ENCODE results near the gene DRAM1. TPM values are rescaled to one million over a fixed set of nuclear protein-coding genes. Genes with fewer than 3 reads are reported as not detected.

Gene DRAM1
- total and polyA plus RNA-seq, 10 of the 15 experiments (the other 5 are each of a cell fraction or from before 2014, with no cell fraction given) = 22.4 to 91.5 (median 41.4) TPM

GRCh38 chr12:101908395-101908794 is 31.0 kb downstream of the DRAM1 start:
- 97% methylated on average over 3 of the region's 3 CpGs for WGBS (ENCODE audit: insufficient coverage, insufficient replicate concordance, low lambda C conversion rate, missing lambda C conversion rate)
- H4K20me1 ChIP-seq (ENCODE audit: control insufficient read depth, insufficient read depth) = no peaks in the 10 kb centered on the region
- no TSS peak for BruUV-seq (replicated peaks)
- peaks cover 2% of the 10 kb centered on the region; the same call in 1 of the 2 replicates for H3K79me2 ChIP-seq (ENCODE audit: control insufficient read depth, insufficient read depth, low read length)
- in situ Hi-C loops (cut with MboI) = no loop called here
- no peak for DNase-seq (ENCODE audit: low read depth, low spot score)
- H2AFZ ChIP-seq (ENCODE audit: control insufficient read depth, low read depth, low read length) = no peak overlapping the region
- H3K27ac ChIP-seq (ENCODE audit: control insufficient read depth, insufficient read depth) = peak overlapping the region; percentile 88
- FAIRE-seq = no peak
- POLR2A ChIA-PET = interaction anchor here (0.6 to 1.3 kb wide), 5 partner anchors 9 to 1006 kb away, joined by 3 to 6 read pairs (median 3); no protein-coding TSS in a partner anchor
- TF ChIP-seq RELA (IDR thresholded peaks at IDR 0.05; ENCODE audit: borderline replicate concordance, partially characterized antibody) (no peak), NFXL1 (IDR thresholded peaks at IDR 0.05; ENCODE audit: borderline replicate concordance) (no peak), HDGF (IDR thresholded peaks at IDR 0.05) (no peak), YY1 (IDR thresholded peaks at IDR 0.05; ENCODE audit: low read depth, low read length) (no peak), CTCF (IDR thresholded peaks at IDR 0.05 in 2 of 3, conservative IDR thresholded peaks at IDR 0.05 in 1 of 3; ENCODE audit: control insufficient read depth in 2 of 3, extremely low read depth in 1 of 3, insufficient read depth in 1 of 3, low read depth in 3 of 3, low read length in 3 of 3) (no peak), USF2 (IDR thresholded peaks at IDR 0.05; ENCODE audit: borderline replicate concordance, low read depth, low read length) (no peak)
- H3K4me3 ChIP-seq = no peak overlapping the region
- CTCF ChIA-PET = interaction anchor here (1.8 kb wide), 1 partner anchor 9 kb away, joined by 8 read pairs; no protein-coding TSS in a partner anchor
- RAD21 ChIA-PET (ENCODE audit: unreplicated experiment) = interaction anchor here (1.8 to 2.2 kb wide), 2 partner anchors 23 to 30 kb away, joined by 6 to 12 read pairs; partner anchors contain the start of gene DRAM1
- peak overlapping the region; percentile 22 for H3K9ac ChIP-seq (ENCODE audit: control insufficient read depth, insufficient read depth, low read length)
- intact Hi-C loops (cut with micrococcal nuclease; ENCODE audit: unreplicated experiment) = no loop called here
- H3K4me1 ChIP-seq (ENCODE audit: control insufficient read depth, insufficient read depth, low read length) = peaks cover 31% of the 10 kb centered on the region
- ATAC-seq = no peak
- H3K36me3 ChIP-seq (ENCODE audit: control insufficient read depth in 2 of 2, insufficient read depth in 2 of 2, low read length in 1 of 2) = peaks cover 2 to 9% of the 10 kb centered on the region in 2 experiments
- H3K27me3 ChIP-seq (replicated peaks in 1 of 2; ENCODE audit: control insufficient read depth in 2 of 2, insufficient read depth in 2 of 2, low read length in 1 of 2) = no peaks in the 10 kb centered on the region
- SMC1A ChIA-PET (ENCODE audit: uncharacterized antibody, unreplicated experiment) = interaction anchor here (0.7 to 6.9 kb wide), 4 partner anchors 16 to 78 kb away, joined by 3 to 35 read pairs (median 4); partner anchors contain the start of gene GNPTAB
- H3K9me3 ChIP-seq (replicated peaks; ENCODE audit: control insufficient read depth, insufficient read depth, low read length) = no peaks in the 10 kb centered on the region
- H3K4me2 ChIP-seq (ENCODE audit: control insufficient read depth, insufficient read depth) = peak overlapping the region; percentile 72
